PC-3 (cell line): ENCODE results near the gene P2RX6. TPM values are rescaled to one million over a fixed set of nuclear protein-coding genes. Genes with fewer than 3 reads are reported as not detected.

ENCODE experiments used
- ATAC-seq: fragments of 200-7000 bp; cut with Tn5 transposase; 2 replicates; pipeline ENCODE4 v1.9.1; 2020; ENCODE audit warnings: mild to moderate bottlenecking, moderate library complexity
- BruUV-seq: library from RNA; stranded (reverse); fragments of 400-500 nt; replicated peaks from 2 replicates; lab custom pipeline; 2021; lab: Mats Ljungman, UMichigan
- CTCF ChIA-PET: fragments of 300-600 bp; sonication (Branson Sonifier 250); formaldehyde crosslinking; loops from one replicate; lab custom pipeline; 2022; ENCODE audit warnings: antibody characterized with exemption; lab: Charles Lee
- POLR2A ChIA-PET: fragments of 300-600 bp; sonication (Branson Sonifier 250); formaldehyde crosslinking; loops from one replicate; lab custom pipeline; 2022; ENCODE audit warnings: antibody characterized with exemption; ENCODE audit not compliant: unreplicated experiment; lab: Charles Lee
- DNase-seq: peaks from one replicate; pipeline ENCODE4 v3.0.0-alpha.2; 2015
- H2AFZ ChIP-seq: fragments of 300-600 bp; sonication (generic); 2 replicates; pipeline ENCODE4 v1.6.0; 2016; ENCODE audit warnings: antibody characterized with exemption, low read length
- H3F3A ChIP-seq: fragments of 300-600 bp; sonication (generic); one replicate; pipeline ENCODE4 v1.6.0; 2017; ENCODE audit warnings: antibody characterized with exemption, low read length, control low read depth, mild to moderate bottlenecking; ENCODE audit not compliant: unreplicated experiment
- H3K27ac ChIP-seq: fragments of 300-600 bp; sonication (generic); 2 replicates; pipeline ENCODE4 v1.5.1; 2016; ENCODE audit warnings: mild to moderate bottlenecking, low read length
- H3K27me3 ChIP-seq: fragments of 300-600 bp; sonication (generic); 2 replicates; pipeline ENCODE4 v1.6.1; 2016; ENCODE audit warnings: low read length, mixed read lengths
- H3K36me3 ChIP-seq: fragments of 300-600 bp; sonication (generic); 2 replicates; pipeline ENCODE4 v1.6.1; 2016; ENCODE audit warnings: low read depth, mixed run types, low read length, mixed read lengths
- H3K4me1 ChIP-seq: fragments of 300-600 bp; sonication (generic); 2 replicates; pipeline ENCODE4 v1.5.1; 2016; ENCODE audit warnings: low read length; ENCODE audit not compliant: insufficient read depth
- H3K4me2 ChIP-seq: fragments of 300-600 bp; sonication (generic); 2 replicates; pipeline ENCODE4 v1.6.0; 2016; ENCODE audit warnings: low read length
- H3K4me3 ChIP-seq: fragments of 300-600 bp; sonication (generic); 2 replicates; pipeline ENCODE4 v1.5.1; 2016; ENCODE audit warnings: mild to moderate bottlenecking, low read length, mixed read lengths
- H3K79me2 ChIP-seq: fragments of 300-600 bp; sonication (generic); 2 replicates; pipeline ENCODE4 v1.6.1; 2017; ENCODE audit warnings: low read length, mixed read lengths
- H3K9ac ChIP-seq: fragments of 300-600 bp; sonication (generic); 2 replicates; pipeline ENCODE4 v1.6.0; 2016; ENCODE audit warnings: mild to moderate bottlenecking, low read length
- H3K9me2 ChIP-seq: fragments of 300-600 bp; sonication (generic); replicated peaks from 2 replicates; pipeline ENCODE4 v1.6.1; 2016; ENCODE audit warnings: mixed run types, low read length, mixed read lengths
- H3K9me3 ChIP-seq: fragments of 300-600 bp; sonication (generic); 2 replicates; pipeline ENCODE4 v1.6.1; 2016; ENCODE audit warnings: low read length, mixed read lengths
- H4K20me1 ChIP-seq: fragments of 300-600 bp; sonication (generic); 2 replicates; pipeline ENCODE4 v1.6.1; 2016; ENCODE audit warnings: low read length, mixed read lengths
- EZH2 ChIP-seq: fragments of 300-600 bp; sonication (generic); IDR thresholded peaks from one replicate; pipeline ENCODE4 v1.6.1; 2017; ENCODE audit warnings: antibody characterized with exemption, mild to moderate bottlenecking, low read length; ENCODE audit not compliant: unreplicated experiment
- EZH2phosphoT487 ChIP-seq: fragments of 300-600 bp; sonication (generic); IDR thresholded peaks from 2 replicates; pipeline ENCODE4 v1.6.1; 2018; ENCODE audit warnings: mild to moderate bottlenecking, antibody characterized with exemption, low read length, borderline replicate concordance
- intact Hi-C: fragments of 100-400 bp; cut with micrococcal nuclease; formaldehyde crosslinking; loops from 2 replicates; pipeline ENCODE4 v1.9.0; 2023
- total RNA-seq: library from RNA; depleted of rRNA; stranded (reverse); fragments of >200 nt; gene quantifications from 2 replicates; pipeline ENCODE4 v1.2.3, GENCODE V29; 2014
- TF ChIP-seq, protein P1 (sequence below): fragments of 300-600 bp; sonication (generic); conservative IDR thresholded peaks from 2 replicates; pipeline ENCODE4 v1.5.1; 2017; ENCODE audit warnings: antibody characterized with exemption, low read depth, mild to moderate bottlenecking, low read length

P2RX6 gene
- total RNA-seq, 1 experiment from 2014 or later: 1.1 TPM

DNA sequence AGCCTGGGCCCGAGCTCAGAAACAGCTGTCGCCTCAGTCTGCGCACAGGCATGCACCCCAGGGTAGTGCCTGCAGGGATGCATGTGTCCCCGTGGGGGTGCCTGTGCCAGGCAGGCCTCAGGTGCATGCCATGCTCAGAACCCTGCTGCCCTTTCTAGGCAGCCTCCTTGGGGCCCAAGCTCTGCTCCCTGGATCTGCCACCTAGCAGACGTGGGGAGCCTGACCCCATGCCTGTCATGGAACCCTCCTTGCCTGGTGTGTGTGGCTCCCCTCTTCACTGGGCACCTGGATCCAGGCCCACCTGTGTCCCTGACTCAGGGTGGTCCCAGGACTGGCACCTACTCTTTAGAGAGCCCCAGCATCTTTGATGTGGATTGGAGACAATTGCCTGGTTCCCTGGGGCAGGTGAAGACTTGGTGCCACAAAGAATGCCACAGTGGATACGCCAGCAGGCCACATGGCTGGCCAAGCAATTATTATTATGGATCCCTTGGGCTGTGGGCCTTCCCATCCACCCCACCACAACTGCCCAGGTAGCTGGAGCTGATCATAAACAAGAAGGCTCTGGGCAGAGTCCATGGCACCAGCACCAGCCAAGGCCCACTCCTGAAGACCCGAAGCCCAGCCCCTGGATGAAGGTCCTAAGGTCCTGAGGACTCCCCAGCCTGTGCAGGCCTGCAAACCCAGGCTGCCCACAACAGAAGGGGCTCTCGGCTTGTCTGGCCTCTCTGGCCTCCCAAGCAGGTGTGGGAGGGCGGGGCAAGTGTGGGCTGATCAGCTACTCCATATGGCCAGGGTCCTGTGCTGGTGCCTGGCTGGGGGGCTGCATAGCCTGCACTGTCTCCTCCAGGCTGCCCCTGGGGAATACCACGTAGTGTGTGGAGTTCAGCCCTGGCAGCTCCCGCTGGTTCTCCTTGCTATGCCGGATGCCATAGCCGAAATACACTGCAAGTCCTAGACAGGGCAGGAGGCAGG is 13.6 kb downstream of the P2RX6 start:
- Histone ChIP-seq H3K27ac (no peak overlapping the region), H3K27me3 (no peaks in the 10 kb centered on the region), H3K9ac (no peak overlapping the region), H3K79me2 (no peaks in the 10 kb centered on the region), H2AFZ (no peak overlapping the region), H3K36me3 (no peaks in the 10 kb centered on the region), H3K9me3 (no peaks in the 10 kb centered on the region), H3K4me1 (no peaks in the 10 kb centered on the region), H4K20me1 (no peaks in the 10 kb centered on the region), H3K4me3 (no peak overlapping the region), H3F3A (no peaks in the 10 kb centered on the region), H3K4me2 (no peak overlapping the region), H3K9me2 (no peaks in the 10 kb centered on the region)
- BruUV-seq: no TSS peak
- ATAC-seq (no peak), DNase-seq (no peak)
- TF ChIP-seq, protein P1, sequence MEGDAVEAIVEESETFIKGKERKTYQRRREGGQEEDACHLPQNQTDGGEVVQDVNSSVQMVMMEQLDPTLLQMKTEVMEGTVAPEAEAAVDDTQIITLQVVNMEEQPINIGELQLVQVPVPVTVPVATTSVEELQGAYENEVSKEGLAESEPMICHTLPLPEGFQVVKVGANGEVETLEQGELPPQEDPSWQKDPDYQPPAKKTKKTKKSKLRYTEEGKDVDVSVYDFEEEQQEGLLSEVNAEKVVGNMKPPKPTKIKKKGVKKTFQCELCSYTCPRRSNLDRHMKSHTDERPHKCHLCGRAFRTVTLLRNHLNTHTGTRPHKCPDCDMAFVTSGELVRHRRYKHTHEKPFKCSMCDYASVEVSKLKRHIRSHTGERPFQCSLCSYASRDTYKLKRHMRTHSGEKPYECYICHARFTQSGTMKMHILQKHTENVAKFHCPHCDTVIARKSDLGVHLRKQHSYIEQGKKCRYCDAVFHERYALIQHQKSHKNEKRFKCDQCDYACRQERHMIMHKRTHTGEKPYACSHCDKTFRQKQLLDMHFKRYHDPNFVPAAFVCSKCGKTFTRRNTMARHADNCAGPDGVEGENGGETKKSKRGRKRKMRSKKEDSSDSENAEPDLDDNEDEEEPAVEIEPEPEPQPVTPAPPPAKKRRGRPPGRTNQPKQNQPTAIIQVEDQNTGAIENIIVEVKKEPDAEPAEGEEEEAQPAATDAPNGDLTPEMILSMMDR: no peak
- intact Hi-C loops: no loop called here
- ChIA-PET CTCF (no interaction called here), POLR2A (no interaction called here)

DNA sequence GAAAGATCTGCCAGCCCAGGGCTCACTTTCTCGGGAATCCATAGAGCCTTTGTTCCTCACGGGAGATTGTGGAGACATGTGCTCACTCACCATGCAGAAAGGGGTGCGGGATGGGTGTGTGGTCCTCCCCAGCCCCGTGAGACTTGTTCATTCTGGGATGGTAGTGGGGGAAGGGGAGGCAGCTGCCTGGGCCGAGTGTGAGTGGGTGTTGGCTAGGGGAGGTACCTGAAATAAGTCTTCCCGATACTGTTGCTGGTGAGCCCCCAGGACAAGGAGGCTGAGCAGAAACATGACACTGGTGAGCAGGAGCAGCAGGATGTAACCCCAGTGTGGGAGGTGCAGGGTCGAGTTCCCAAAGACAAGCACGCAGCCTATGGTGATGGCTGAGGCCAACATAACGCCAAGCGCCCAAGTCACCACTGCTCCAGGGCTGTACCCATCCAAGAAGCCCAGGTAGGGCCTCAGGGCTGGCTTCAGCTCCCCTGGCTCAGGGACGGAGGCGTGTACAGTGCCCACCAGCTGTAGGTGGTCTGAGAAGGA is 14.6 kb downstream of the P2RX6 start:
- TF ChIP-seq, protein P1: no peak
- TF ChIP-seq EZH2 (no peak), EZH2phosphoT487 (no peak)
- ATAC-seq: no peak
- H3K27me3 ChIP-seq: no peaks in the 10 kb centered on the region

DNA sequence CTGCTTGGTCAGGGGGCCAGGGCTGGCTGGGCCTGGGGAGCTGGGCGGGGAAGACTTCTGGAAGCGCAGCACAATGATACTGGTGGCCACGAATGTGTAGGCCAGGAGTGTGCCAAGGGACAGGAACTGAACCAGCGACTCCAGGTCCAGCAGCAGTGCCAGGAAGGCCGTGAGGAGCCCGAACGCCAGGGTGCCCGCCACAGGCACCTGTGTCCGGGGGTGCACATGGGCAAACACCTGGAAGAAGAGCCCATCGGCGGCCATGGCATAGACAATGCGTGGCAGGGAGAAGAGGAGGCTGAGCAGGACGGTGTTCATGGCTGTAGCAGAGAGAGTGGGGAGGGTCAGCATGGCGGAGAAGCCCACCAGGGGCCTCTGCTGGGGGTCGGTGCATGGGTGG is 15.1 kb downstream of the P2RX6 start:
- CTCF ChIA-PET: no interaction called here

More for the DNA sequence above, 14.6 kb downstream of the P2RX6 start:
- H3K27ac ChIP-seq: no peak overlapping the region
- no peak overlapping the region for H3K9ac ChIP-seq
- no TSS peak for BruUV-seq
- no peak for DNase-seq
- no peaks in the 10 kb centered on the region for H4K20me1 ChIP-seq
- H3K9me3 ChIP-seq: no peaks in the 10 kb centered on the region
- no peaks in the 10 kb centered on the region for H3K9me2 ChIP-seq
- H3K4me2 ChIP-seq: no peak overlapping the region
- no peak overlapping the region for H3K4me3 ChIP-seq
- no peaks in the 10 kb centered on the region for H3F3A ChIP-seq
- intact Hi-C loops: no loop called here
- ChIA-PET POLR2A (no interaction called here), CTCF (interaction anchor here (0.5 kb wide), 1 partner anchor 13 kb away, joined by 11 read pairs; no protein-coding TSS in a partner anchor)
- no peaks in the 10 kb centered on the region for H3K36me3 ChIP-seq
- no peaks in the 10 kb centered on the region for H3K4me1 ChIP-seq
- H3K79me2 ChIP-seq: no peaks in the 10 kb centered on the region
- H2AFZ ChIP-seq: no peak overlapping the region

More for the DNA sequence above, 15.1 kb downstream of the P2RX6 start:
- Histone ChIP-seq H2AFZ (no peak overlapping the region), H3K27ac (no peak overlapping the region), H3K9me2 (no peaks in the 10 kb centered on the region), H3K27me3 (no peaks in the 10 kb centered on the region), H3K9ac (no peak overlapping the region), H3K79me2 (no peaks in the 10 kb centered on the region), H3F3A (no peaks in the 10 kb centered on the region), H3K4me2 (no peak overlapping the region), H3K4me3 (no peak overlapping the region), H3K9me3 (no peaks in the 10 kb centered on the region), H3K4me1 (no peaks in the 10 kb centered on the region), H3K36me3 (no peaks in the 10 kb centered on the region), H4K20me1 (no peaks in the 10 kb centered on the region)
- POLR2A ChIA-PET: no interaction called here
- ATAC-seq (no peak), DNase-seq (no peak)
- BruUV-seq: no TSS peak
- intact Hi-C loops: no loop called here
- TF ChIP-seq EZH2phosphoT487 (no peak), EZH2 (no peak)
- TF ChIP-seq, protein P1: no peak
